Activated T-cell treated with anti-CD3 and anti-CD28 coated beads, Interleukin-2, amount 50 U/mL, for 48 hours (primary cell): Measurements from ENCODE around the gene PAPSS1.
"Not testable (repeated sequence)": the region's sequence is repeated elsewhere in the genome, so short reads cannot be mapped to it uniquely, and the experiment has no call there.

Experiments
- DNase-seq, 2 experiments: peaks; one replicate each; pipeline ENCODE4 v3.0.0-alpha.2; 2020

PAPSS1 gene

DNA sequence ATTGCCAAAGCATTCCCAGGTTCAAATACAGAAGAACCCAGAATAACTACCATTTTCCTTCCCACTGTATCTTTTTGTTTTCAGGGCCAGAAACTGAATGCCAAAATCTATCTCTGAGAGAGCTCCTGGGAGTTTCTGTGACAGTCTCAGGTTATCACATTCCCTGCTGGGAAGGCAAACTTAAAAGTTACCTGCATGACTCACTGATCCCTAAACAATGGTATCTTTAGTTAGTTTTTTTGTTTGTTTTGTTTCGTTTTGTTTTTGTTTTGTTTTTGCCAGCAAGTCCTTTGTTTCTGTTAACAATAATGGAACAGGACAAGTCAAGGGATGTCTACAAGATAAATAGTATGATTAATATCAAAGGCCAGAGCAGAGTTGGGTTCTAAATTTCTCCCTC lies 34.3 kb downstream of the PAPSS1 start:
- DNase-seq: no peak

DNA sequence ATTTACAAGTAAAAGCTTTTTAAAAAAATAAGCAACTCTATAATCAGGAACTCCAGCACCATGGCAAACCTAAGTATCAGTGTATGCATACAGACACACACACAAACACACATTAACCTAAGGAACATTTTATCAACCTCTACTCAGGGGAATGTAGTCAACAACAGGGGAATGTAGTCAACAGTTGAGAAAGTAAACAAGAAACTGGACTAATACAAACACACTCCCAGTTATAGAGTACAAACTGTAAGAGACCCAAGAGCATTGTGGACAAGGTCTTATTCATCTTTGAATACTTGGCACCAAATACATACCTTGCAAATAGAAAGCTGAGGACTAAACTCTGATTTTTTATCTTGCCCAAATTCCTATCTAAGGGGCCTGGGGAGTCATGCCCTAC lies 36.2 kb downstream of the PAPSS1 start:
- no peak for DNase-seq

DNA sequence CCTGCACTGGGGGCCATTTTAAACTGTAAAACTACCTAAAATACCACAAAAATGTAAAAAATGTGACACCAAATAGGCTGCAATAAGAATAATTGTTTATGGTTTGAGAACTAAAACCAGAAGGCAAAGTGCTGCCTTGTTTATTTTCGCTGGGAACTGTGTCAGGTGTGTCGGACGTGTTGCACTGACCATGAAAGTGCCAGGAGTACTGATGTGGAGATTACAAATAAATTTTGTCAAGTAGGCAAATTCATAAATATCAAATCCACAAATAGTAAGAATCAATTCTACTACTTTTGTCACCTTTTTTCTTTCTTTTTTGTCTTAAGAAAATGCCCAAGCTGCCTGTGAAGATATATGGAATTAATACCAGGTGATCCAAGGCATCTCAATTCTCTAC lies 37.7 kb downstream of the PAPSS1 start:
- no peak for DNase-seq

DNA sequence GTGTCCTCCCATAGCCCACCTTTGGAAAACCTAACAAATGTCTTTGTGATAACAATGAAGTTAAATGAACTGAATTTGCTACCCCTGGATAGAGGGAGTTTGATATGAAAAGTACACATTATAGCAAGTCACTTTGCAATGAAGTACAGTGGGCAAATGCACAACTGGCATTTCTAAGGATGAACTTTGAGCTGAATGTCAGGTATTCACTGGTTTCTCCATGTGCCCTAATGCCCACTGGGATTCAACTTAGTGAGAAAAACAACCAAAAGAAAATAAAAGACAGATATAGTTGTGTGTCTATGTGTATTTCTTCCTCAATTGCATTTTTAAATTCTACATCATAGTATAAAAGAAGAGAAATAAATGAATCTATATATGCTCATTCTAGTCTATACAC lies 51.0 kb downstream of the PAPSS1 start:
- DNase-seq: no peak

DNA sequence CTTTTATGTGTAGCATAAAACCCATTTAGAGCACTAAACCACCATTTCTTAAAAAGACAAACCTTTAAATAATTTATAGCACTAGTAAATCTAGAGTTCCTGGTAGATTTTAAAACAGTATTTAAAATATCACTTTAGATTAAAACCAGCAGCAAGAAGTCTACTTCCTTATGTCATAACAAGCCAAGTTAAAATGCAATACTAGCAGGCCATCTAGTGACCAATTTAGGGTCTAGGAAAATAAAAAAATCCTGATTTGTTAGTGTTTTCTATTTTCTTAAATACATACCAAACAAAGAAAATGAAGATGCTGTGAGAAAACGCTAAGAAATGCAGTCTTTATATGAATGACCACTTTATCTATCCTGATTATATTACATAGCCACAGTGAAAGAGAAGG lies 53.9 kb downstream of the PAPSS1 start:
- DNase-seq: no peak

DNA sequence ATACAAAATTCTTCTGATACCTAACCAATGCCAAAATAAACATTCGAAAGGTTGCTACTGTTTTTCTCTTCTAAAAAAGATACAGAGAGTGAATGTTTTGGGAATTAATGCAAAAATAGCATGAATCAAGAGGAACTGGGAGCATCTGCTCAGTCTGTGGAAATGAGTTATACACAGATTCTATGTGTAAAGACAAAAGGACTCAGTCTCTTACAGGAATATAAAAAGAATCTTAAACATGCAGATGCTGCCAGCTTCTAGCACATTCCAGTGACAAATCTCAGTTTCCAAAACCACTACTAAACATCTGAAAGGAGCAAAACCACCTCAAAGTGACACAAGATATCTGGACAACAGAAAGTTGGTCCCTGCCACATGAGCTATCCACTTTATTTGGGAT lies 55.0 kb downstream of the PAPSS1 start:
- no peak for DNase-seq

DNA sequence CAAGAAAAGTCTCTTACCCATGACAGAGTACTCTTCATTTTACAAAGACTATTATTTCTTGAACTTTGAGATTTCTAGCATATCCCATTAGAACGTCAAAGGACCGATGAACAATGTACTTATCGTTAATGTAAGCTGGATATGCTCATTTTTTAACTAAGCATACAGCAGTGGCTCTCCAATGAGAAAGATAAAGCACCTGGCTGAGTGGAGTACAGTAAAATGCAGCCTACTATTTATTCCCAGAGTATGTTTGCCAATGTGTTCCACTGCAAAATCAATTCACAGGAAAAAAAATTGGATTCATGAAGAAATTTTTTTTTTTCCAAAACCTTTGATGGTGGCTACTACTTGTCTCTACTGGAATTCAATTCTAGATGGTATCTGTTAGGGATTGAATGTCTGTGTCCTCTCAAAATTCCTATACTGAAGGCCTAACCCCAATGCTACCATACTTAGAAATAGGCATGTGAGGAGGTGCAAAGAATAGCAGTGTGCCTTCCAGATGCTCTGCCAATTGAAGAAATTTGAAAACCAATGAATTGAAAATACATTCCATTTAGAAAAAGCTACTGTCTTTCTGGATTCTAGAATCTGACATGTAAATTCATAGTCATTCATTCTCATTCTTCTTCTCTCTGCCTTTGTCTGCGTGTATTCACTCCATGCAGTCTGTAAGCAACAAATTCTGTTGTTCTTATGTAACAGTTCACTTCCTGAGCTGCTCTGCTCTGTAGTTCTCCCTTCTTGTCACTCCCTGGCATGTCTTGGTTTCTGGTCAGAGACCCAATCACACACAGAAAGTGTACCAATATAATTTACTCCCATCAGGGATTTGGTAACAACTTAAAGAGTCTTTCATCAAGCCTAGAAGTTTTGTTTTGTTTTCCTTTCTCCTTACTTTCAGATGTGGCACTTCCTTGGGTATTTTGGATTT lies 61.4 kb downstream of the PAPSS1 start:
- no peak for DNase-seq

DNA sequence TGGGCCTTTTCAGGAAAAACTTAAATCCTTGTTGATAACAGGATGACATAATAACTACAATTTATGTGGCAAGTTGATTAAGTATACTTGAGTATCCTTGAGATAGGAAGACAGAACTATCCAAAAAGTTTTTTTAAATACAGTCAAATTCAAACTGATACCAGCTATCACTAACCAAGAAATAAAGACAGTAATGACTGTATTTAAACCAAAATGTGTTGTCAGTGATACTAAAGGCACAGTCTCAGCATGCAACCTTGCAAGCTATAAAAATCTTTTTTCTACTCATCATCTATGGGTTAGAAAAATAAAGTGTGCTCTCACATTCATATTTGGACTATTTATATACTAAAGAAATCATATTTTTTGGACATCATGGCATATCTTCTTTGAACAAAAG lies 64.7 kb downstream of the PAPSS1 start:
- no peak for DNase-seq

DNA sequence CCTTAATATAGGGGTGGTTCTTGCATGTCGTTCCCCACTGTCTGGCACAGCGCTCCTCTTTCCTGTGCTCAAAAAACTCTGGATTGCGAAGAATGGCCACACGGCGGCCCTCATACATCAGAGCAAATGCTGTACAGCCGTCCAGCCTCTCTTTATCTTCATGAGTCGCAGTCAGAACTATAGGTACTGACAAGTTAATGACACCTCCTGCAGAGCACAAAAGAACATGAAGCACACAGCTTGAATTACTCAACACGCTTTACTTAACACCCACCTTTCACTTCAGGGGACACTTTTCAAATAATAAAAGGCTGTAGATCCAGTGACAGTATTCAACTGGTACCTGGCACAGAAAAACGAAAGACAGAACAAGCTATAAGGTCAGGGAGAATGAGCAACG lies 65.3 kb downstream of the PAPSS1 start:
- no peak for DNase-seq

DNA sequence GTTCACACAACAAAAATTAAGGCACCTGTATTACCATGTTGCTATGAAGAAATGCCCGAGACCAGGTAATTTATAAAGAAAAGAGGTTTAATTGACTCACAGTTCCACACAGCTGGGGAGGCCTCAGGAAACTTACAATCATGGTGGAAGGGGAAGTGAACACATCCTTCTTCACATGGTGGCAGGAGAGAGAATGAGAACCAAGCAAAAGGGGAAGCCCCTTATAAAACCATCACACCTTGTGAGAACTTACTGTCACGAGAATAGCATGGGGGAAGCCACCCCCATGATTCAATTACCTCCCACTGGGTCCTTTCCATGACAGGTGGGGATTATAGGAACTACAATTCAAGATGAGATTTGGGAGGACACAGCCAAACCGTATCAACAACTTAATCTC lies 68.6 kb downstream of the PAPSS1 start:
- DNase-seq: not testable (repeated sequence)

DNA sequence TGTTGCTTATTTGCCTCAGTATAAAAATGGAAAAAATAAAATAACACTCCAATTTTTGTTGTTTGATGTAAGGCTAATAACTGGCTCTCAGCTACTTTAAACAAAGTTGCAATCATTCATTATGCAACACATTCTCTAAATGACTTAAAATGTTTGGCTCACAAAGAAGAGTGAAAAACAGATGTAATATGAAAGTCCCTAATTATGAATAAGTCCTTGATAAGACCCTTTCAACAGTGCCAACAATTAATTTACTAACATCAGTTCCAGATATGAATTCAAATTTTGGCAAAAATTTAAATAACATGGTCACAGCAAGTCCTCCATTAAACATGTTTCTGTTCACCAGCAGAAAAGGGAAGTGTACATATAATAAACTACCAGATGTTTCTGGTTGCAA lies 69.8 kb downstream of the PAPSS1 start:
- DNase-seq: no peak

DNA sequence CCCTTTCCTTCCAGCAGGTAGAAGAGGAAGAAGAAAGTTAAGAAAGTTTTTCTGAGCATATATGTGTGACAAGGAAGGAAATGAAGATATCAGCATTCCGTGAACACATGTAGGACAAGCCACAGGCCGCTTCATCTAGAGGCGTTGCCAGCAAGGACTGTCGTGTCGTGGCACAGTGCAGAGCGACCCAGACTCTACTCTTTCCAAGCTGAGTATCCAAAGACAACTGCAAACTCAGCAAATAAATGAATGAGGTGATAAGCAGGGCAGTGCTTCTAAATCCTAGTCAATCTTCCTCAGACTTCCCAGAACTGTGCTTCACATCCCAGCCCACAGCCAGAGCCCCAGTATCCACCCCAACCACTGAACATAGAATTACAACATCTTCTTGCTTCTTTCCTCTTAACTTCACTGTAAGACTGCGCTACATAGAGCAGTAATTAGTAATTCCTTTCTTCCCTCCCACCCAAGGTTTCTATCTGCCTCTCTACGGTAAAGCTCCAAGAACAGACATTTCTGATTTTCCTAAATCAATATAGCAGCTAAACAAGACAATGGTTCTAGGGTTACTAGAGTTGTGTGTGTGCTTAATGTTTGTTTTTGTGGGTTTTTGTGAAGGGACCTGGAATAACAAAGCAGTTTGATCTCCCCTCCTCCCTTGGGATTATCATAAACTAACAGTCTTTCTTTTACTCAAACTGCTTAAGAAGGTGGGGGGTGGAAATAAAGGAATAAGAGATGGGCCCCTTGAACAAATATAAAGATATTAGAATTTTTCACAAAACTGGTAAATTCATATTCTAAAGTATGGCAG lies 71.6 kb downstream of the PAPSS1 start:
- no peak for DNase-seq

DNA sequence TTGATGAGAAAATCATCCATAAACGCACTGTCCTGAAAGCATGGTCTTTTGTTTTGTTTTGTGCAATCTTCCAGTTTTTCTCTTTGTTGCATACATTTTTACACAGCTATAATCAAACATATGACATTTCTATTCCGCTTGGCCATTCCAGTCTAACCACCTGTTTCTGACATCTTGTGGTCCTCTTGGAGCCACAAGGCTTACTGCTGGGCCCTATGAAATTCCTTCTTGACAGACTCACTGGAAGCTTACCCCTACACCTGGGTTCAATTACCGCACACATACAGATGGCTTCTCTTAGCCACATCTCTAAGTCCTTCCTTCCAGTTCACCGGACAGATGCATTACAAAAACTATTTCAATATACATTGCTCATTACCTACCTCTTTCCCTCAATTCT lies 72.4 kb downstream of the PAPSS1 start:
- no peak for DNase-seq

DNA sequence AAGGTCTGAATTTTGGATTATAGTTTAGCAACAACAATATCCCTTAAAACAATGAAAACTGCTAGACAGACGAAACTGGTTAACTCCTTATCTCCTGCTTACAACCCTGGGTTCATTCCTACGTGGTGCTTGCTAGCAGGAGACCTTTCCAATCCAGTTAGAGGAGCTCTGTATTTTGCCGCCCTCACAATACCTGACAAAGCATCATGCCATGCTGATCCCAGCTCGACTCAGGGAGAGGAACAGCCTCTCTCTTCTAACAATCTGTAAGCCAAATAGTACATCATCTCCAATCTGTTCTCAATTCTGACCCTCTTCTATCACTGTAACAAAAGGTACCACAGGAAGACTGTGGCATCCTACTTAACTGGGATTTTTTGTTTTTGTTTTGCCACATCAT lies 74.4 kb downstream of the PAPSS1 start:
- no peak for DNase-seq

DNA sequence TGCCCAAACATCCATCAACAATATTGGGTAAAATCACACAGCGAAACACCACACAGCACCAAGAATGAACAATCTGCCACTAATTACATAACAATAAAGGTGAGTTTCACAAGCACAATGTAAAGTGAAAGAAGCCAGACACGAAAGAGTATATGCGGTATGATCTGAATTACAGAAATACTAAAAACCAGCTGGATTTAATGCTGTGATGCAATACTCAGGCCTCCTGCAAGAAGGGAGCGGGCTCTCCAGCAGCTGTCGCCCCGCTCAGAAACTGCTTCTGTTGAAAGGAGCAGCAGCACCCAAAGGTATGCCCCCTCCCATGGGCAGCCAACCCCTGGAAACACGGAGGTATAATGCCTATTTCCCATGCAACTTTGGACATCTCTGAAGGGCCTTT lies 77.0 kb downstream of the PAPSS1 start:
- no peak for DNase-seq

DNA sequence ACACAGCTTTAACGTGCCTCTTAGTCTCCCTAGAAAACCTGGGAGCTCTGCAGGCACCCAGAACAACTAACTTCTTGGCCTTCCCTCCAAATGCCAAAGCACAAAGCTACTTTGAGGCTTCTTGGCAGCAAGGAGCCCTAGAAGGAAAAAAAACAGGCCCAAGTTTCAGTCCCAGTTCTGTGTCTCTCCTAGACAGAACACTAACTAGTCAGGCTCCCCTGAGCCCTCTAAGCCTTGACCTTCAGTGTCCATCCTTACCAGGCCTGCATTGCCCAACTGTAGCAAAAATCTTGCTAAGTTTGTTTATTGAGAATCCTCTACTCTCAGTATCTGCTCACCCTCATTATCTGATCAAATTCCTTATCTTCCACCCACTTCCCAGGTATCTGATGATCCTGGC lies 79.2 kb downstream of the PAPSS1 start:
- DNase-seq: no peak

DNA sequence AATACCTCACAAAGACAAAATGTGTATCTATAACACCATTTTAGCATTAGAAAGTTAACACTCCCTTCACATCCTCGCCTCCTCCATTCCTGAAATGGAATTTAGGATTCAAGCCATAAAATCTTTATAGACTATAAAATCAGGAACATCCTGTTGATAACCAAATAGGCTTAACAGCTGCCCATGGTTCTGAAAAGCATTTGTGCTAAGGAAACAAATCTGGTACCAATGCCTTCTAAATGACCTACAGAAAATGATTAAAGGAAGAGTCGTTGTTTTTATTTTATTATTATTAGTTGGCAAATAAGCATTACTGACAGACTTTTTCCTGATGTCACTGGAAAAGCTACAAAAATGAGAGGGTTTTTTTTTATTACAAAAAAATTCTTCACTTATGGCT lies 79.8 kb downstream of the PAPSS1 start:
- DNase-seq: no peak

DNA sequence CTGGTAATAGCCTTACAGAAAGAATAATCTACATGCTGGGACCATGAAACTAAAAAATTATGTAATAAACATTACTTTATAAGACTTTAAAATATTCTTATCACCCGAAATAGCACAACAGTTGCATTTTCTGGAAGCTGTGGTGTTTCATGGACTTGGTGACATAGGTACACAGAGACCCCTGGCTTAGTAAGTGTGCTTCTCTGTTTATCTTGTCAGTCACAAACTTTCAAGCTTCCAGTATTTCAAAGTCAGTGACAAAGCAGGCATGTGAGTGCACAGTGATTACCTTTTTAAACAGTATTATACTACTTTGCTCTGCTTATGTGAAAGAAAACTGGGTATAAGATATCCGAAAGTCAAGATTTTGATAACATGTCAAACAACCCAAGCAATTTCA lies 84.3 kb downstream of the PAPSS1 start:
- DNase-seq: no peak

DNA sequence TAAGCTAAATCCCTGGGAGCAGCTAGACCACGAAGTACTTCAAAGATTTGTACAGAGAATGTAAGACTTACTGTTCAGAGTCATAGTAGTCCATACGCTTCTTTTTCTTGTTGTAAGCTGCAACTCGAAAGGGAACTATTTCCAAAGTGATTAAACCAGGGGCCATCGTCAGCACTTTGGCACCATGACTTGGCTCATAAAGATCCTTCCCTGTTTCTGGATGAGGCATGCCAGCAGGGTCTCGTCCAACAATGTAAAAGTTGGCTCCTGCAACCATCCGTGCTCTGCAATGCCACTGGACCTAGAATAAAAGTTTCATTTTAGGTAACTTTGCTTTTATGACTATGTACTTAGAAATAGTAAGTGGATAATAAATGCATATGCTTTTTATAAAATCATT lies 88.5 kb downstream of the PAPSS1 start:
- DNase-seq: no peak

DNA sequence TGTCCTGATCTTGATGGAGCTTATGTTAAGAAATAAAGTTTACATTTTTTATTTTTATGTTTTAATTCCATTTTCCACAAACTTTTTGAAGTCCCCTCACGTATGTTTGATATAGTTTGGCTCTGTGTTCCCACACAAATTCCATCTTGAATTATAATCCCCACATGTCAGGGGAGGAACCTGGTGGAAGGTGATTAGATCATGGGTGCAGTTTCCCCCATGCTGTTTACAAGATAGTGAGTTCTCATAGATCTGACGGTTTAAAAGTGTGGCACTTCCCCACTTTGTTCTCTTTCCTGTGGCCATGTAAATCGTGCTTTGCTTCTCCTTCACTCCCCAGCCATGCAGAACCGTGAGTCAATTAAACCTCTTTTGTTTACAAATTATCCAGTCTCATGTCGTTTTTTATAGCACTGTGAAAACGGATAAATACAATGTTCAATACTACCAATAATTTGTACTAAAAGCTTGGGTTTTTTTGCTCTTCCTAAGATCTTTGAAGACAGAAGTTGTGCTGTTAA lies 89.8 kb downstream of the PAPSS1 start:
- no peak for DNase-seq

DNA sequence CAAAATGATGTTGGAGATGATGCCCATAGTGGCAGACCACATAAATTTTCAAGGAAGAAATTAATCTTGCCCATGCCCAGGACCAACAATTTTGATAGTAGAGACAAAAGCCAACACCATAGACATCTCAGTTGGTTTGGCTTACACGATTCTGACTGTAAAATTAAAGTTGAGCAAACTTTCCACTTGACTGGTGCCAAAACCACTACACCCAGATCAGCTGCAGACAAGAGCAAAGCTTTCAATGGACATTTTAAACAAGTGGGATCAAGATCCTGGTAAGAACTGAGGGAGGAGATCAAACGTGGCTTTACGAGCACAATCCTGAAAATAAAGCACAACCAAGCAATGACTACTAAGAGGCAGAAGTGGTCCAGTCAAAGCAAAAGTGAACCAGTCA lies 90.7 kb downstream of the PAPSS1 start:
- no peak for DNase-seq

DNA sequence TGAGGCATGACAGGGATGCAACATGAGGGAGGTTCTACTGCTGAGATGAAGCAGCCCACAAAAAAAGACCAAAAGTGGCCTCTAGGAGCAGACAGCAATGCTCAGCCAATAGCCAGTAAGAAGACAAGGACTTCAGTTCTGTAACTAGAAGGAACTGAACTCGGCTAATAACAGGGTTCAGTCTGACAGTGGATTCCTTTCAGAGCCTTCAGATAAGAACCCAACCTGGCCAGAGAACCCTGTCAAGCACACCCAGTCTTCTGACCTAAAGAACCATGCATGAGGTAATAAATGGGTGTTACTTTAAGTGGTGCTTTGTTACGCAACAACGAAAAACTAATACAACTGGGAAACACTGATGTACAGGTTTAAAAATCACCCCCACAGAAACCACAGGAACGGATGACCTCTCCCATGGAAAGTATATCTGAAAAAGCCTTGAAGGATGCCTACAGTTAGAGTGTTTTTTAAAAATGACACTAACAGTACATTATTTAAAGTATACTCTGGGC lies 94.6 kb downstream of the PAPSS1 start:
- no peak for DNase-seq

DNA sequence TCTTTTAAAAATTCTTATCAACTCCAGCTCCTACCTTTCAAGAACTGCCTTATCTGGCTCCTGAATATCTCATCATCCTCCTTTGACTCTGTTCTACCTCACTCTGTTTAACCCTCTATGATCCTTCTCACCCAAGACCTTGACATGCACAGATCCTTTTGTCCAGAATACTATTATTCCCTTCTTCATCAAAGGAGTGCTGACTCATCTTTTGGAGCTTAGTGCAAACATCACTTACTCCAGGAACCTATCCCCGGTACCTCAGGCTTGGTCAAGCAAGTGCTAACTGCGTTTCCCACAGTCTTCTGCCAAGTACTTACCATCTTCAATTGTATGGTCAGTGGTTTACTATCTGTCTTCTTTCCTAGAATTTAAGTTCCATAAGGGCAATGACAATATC lies 96.0 kb downstream of the PAPSS1 start:
- no peak for DNase-seq

DNA sequence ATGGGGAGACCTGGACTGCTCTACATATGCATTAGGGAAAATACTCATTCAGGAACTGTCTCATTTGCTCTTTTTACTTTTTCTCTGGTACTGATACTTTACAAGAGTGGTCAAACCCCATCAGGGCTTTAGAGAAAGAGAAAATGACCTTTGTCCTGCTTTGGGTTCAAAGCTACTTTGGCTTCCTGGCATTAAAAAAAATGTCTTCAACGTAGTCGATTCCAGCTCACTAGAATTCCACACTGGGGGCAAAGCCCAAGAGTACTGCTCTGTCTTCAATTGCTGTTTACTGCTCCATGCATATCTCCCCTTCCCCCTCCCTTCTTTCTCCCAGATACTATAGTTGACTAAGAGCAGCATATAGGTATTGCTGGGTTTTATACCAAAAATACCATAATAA lies 98.0 kb downstream of the PAPSS1 start:
- no peak for DNase-seq
